Inflammatory macrophage treated with lipopolysaccharide for 1 hour (primary cell): ENCODE data around the gene CLCA2.
A peak's percentile ranks its signal among the peaks of the same experiment; 100 is the strongest.

Experiments used
- DNase-seq, 2 donors: peaks; one replicate each; pipeline ENCODE4 v3.0.0-alpha.2; 2020 to 2022

The CLCA2 gene, protein sequence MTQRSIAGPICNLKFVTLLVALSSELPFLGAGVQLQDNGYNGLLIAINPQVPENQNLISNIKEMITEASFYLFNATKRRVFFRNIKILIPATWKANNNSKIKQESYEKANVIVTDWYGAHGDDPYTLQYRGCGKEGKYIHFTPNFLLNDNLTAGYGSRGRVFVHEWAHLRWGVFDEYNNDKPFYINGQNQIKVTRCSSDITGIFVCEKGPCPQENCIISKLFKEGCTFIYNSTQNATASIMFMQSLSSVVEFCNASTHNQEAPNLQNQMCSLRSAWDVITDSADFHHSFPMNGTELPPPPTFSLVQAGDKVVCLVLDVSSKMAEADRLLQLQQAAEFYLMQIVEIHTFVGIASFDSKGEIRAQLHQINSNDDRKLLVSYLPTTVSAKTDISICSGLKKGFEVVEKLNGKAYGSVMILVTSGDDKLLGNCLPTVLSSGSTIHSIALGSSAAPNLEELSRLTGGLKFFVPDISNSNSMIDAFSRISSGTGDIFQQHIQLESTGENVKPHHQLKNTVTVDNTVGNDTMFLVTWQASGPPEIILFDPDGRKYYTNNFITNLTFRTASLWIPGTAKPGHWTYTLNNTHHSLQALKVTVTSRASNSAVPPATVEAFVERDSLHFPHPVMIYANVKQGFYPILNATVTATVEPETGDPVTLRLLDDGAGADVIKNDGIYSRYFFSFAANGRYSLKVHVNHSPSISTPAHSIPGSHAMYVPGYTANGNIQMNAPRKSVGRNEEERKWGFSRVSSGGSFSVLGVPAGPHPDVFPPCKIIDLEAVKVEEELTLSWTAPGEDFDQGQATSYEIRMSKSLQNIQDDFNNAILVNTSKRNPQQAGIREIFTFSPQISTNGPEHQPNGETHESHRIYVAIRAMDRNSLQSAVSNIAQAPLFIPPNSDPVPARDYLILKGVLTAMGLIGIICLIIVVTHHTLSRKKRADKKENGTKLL

DNA sequence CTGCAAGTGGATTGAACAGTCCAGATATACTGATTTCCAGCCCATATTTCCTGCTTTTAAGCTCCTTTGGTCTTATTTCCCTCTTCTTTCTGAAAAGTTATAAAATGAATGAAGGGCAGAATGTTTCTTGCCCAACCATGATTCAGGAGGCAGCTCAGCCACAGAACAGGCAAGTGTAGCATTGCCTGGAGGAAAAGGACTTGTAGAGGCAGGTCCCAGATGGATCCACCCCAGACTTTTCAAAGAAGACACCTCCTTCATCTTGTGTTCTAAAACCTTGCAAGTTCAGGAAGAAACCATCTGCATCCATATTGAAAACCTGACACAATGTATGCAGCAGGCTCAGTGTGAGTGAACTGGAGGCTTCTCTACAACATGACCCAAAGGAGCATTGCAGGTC is at the start of gene CLCA2:
Gene CLCA2 (plus strand): TSS at position 299 of the 400 bp plus-strand sequence. CDS start 77 bp downstream, at position 376.
- no peak for DNase-seq

DNA sequence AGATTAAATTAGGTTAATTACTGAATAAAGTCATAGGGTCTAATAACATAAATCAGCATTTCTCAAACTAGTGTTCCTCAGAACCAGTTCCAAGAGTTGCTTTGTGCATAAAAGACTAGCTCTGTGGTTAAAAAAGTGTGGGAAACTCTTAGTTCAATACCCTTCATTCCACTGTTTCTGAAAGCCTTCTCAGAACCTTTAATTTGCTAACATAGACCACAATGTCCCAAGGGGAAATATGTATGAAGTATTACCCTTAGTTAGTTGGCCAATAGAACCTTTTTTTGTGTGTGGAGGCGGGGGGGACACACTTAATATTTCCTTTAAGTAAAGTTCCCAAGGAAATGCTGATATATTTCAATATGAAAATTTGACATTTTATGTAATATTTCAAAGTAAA is 48.3 kb upstream of the CLCA2 start:
- DNase-seq, result no peak

DNA sequence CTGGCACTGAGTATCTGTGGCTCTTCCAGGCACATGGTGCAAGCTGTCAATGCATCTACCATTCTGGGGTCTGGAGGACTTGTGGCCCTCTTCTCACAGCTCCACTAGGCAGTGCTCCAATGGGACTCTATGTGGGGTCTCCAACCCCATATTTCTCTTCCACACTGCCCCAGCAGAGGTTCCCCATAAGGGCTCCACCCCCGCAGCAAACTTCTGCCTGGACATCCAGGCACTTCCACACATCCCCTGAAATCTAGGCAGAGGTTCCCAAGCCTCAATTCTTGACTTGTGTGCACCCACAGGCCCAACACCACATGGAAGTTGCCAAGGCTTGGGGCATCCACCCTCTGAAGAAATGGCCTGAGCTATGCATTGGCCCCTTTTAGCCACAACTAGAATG is 46.6 kb upstream of the CLCA2 start:
- DNase-seq, result no peak

DNA sequence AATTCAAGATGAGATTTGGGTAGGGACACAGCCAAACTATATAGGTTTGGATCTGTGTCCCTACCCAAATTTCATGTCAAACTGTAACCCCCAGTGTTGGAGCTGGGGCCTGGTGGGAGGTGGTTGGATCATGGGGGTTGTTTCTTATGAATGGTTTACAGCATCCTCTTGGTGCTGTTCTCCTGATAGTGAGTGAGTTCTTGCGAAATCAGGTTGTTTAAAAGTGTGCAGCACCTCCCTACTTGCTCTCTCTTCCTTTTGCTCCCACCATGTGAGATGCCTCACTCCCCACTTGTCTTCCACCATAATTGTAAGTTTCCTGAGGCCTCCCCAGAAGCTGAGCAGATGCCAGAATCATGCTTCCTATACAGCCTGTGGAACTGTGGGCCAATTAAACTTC is 45.2 kb upstream of the CLCA2 start:
- DNase-seq, result no peak

DNA sequence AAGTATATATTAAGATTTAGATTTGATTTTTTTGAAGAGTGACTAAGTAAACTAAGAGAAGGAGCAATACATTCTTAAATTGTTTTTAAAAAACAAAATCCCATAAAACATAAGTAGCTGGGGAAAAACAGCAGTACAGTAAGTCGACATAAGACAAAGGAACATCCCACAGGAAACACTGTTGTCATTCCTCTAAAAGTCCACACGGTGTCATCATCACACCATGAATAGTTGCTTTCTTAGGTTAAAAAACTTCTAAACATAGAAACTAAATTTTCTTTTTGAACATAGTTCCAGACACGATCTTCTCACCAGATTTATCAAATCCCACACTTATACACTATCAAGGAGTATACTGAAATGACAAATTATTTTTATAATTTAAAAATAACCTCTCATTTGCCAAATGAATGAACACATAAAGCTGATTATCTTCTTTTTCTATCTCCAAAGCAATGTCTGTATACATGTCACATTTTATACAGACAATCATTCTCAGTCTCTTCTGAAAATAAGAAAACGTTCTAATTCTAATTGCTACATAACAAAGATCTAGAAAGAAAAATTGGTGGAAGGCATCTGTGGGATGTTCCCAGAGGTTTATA is 43.6 kb upstream of the CLCA2 start:
- DNase-seq, result peak; percentile 56 to 77

DNA sequence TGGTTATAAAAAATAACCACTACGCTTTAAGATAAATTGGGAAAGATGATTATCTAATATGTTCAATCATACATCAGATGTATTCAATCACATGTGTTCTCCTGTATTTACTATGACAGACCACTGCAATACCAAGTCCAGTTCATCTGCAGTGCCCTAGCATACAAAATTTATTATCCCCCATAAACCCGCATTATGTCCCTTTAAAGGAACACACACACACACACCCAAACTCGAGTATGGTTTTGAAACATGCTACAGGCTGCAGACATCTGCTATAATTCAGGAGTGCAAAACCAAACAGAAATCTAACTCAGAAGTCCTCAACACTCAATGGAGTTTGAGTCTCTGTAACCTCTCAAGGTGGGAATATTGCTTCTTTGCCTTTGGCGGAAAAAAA is 42.7 kb upstream of the CLCA2 start:
- DNase-seq, result no peak

DNA sequence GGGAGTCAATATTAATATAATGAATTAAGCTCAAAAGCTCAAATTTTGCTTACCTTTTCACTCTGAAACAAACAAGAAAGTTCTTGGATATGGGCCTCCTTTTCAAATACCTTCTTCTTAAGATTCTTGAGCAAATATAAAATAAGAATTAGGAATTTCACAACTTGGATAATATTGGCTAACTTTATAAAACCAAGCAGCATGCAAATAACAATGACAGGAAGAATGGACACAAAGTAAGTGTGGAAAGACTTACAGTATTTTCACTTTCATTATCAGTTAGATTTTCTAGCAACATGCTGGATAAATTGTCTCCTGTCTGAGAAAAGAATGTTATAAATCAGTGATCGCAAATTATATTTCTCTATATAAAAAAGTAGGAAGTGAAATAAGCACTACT is 41.1 kb upstream of the CLCA2 start:
- DNase-seq, result peak; percentile 50 to 58

DNA sequence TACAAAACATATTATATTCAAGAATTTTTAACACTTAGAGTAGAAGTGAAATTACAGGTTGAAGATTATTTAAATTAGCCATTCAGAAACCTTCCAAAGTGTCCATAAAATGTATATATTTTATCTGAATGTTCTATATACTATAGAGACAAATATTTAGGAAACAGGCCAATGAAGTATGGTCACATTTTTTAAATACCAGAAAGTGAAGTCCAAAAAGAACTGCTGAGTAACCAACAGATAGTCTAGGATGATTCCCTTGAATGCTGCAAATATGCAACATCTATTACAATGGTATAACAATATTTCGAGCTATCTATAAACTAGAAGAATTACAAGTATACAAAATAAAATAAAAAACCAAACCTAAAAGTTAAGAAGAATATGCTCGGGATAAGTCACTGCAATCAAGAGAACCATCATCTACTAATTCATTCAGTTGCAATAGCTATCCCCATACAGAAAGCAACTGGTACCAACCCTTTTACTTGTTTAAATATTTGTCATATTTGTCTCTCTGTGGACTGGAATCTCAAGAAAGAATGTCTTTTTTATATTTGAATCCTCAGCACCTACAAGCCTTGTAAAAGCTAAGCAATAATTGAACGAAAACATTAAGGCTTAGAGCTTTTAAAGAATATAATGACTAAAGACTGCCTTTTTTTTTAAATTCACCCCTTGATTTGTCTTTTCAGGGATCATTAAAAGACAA is 35.9 kb upstream of the CLCA2 start:
- no peak for DNase-seq

DNA sequence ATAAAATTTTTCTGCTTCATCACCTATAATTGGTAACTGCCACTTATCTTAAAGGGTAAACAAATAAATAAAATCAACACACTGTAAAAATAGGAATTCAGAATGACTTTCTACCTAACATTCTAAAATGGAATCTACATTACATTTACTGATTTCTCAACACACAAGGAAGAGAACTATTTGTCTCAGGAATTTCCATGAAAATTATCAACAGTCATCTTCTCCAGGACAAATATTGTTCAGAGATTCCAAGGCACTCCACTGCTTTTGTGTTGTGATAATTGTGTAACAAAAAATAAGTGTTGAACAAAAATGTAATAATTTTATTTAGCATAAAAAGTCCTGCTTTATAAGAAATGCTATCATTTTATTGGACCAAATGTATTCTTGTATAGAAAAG is 35.2 kb upstream of the CLCA2 start:
- DNase-seq, result no peak

DNA sequence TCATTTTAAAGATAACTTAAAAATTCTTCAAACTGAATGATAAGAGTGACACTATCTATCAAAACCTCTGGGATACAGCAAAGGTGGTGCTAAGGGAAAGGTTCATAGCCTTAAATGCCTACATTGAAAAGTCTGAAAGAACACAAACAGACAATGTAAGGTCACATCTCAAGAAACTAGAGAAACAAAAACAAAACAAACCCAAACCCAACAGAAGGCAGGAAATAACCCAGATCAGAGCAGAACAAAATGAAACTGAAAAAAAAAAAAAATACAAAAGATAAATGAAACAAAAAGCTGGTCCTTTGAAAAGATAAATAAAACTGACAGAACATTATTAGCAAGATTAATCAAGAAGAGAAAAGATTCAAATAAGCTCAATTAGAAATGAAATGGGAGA is 34.7 kb upstream of the CLCA2 start:
- no peak for DNase-seq

DNA sequence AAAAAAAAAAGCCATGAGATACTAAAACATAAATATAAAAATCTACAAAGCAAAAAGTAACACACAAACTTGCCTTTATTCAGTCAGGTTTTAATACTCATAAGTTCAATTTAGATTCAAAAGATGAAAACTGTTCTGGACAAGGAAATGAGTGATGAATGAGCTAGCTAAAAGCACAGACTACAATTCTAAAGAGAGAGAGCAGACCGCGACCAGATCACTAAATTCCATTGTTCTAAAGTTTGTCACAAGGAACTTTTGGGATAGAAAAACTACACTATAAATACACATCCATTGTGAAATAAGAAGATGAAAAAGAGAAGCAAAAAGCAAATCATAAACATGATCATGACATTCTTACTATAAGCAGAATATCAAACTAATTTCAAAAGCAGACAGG is 29.6 kb upstream of the CLCA2 start:
- DNase-seq, result no peak

DNA sequence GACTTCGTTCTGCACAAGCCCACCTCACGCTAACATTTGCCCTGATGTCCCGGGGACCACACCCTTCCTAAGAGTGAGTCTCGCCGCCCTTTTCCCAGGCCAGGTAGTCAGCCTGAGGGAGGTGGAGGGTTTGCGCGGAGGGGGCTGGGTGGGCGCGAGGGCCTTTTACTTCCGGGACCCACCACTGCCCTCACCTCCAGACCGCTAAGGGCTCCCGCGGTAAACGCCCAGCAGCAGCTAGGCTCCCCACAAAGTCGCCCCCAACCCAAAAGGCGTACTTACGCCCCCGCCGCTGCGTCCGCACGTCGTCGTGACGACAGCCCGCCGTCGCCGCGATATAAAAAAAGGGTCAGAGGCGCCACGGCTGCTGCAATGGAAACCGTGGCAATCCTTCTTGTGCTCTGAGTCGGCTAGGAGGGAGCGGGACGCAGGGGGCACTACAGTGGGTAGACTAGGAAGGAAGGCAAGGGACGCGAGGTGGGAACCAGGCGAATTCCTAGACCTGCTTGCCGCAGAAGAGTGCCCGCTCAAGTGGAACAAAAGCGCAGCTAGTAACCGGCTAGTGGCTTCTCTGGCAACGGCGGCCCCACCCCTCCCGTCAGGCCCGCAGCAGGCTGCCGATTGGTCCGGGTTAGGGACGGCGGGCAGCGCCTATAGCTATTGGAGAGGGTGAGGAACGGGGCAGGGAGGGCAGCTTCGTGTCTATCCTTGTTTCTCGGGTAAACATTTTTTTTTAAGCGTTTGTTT is 28.0 kb upstream of the CLCA2 start, which contains the start of gene ODF2L:
Gene ODF2L (minus strand): TSS at position 573 of the 747 bp plus-strand sequence. CDS start 9,296 bp downstream, outside the sequence.
- peak; percentile 78 to 82 for DNase-seq

DNA sequence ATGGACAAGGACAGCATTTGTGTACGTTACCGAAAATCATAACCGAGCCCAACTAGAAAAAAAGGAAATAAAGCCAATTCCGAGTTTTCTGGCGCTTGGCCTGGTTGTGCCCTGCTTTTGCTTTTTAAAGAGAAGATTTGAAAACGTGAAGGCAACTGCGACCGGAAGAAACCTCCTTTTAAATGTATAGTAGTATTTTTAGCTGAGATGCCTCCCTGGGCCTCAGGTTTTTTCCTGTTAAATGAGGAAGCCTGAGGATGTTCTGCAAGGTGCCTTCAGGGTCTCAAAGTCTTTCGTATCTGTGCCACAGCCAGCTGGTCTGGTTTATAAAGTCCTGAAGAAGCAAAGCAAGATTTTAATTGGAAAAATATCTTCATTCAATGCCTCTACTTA is 27.5 kb upstream of the CLCA2 start:
- no peak for DNase-seq

DNA sequence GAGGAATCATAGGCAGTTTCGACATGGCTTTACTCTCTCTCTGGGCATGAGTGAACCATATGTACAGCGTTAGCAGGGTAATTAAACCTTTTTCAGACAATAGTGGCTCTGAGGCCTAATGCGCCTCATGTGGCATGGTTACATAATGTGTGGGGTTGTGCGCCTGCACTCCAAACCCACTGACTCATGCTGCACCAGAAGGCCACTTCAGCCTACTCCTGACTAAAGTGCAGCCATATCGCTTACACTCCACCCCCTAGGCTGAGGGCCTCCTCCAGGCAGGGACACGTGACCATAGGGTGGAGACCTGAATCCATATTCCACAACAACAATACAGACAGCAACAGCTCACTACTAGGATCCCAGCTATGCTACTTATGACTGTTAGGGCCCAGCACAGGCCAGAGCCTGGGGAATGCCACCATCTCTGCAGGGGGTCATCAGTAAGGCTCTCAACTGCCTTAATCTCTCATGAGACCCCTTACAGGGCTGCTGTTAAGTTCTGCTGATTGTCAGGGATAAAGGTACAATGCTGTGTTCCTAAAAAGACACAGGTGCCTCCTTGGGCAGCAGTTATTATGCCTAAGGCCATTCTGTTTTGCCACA is 14.5 kb upstream of the CLCA2 start:
- DNase-seq, result no peak

DNA sequence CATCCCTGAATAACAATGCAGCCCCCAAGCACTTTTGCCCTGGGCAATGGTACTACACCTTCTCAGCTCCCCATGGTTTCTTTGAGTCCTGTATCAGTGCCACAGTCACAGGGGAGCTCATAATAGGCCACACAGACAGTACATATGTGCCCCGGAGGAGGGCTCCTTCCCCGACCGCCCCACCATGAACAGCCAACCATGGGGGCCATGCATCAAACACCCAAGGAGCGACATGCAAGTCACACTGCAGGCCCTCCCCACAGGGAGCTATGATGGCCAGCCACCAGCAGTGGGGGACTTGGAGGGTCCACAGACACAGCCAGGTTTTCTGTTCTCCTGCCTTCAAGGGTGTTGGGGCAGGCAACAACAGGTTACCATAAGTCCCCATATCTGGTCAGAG is 13.1 kb upstream of the CLCA2 start:
- DNase-seq, result no peak

DNA sequence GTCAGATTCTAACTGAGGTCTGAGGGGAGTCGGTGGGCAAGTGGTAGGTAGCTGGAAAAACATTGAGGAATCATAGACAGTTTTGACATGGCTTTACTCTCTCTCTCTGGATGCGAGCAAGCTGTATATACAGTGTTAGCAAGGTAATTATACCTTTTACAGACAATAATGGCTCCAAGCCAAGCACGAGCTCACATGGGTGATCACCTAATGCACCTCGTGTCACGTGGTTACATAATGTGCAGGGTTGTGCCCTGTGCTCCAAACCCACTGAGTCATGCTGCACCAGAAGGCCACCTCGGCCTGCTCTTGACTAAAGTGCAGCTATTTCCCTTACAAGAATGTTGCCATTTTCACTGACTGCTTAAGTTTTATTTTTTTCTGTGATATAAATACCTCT is 7.6 kb upstream of the CLCA2 start:
- DNase-seq, result no peak

DNA sequence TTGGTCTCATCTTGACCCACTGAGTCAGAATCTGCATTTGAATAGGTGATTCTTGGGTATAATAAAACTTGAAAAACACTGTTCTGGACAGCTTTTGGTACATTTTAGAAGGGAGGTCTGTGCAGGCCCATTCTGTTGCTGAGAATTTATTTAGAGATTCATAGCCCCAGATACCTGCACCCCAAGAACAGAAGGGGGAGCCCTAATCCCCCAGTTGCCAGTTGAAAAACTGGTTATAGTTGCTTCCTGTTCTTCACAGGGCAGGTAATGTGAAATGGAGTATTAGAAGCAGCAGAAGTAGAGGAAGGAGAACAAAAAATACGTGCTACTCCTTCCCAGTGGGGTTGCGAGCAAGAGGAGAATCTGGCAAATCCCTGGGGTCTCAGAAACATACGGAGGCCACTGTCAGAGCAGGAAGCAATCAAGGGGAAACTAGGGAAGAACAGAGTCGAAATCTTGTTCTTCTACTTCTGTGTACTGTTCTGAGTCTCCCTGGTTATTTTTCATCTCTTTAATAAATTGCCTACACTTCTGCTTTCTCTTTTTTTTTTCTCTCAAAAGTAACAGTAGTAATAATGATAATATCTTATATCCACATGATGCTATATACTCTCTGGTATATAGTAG is 4.6 kb upstream of the CLCA2 start:
- DNase-seq, result peak; percentile 19 to 58

DNA sequence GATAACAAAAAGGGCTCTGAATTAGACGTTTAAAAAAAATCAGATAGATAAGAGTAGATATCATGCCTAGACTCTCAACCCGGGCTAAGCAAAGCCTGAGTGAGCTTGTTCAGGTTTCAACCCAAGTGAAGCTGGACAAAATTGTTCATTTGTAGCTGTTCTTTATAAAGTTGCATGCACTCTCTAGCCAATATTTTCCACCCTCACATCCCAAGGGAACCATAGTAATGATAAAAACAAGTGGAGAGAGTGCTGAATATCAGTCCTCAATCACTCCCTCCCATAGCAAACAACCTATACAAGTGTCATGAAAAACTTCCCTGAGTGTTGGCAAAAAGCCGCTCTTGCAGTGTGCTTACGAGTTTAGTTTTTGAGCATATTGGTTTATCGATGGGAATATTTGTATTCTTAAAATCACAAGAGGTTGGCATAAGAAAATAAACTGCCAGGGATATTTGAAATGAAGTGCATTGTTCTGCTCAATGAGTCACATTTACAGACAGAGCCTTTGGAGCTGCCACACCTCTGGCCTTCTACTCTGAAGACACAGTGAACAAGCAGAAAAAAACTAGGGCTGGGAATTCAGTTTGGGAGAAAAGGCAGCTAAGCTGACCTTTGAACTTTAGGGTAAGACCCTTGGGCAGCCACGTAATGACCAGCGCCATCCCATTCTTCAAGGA is 2.2 kb upstream of the CLCA2 start:
- no peak for DNase-seq

DNA sequence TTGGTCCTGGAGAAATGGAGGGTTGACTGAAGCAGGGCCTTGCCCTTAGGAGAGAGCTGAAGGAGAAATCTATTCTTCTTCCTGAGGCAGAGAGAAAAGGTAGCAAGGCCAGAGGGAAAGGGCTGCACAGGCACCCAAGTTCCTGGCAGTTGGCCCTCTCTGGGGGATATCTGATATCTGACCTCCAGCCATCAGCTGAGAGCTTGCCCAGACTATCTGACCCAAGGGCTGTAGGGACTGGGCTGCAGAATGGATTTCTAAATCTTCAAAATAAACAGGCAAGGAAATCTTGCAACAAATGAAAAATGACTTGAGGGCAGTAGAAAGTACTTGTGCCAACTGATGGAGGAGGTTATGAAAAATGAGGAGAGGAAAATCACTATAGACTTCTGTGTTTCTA is 498 bp upstream of the CLCA2 start:
- DNase-seq, result no peak

DNA sequence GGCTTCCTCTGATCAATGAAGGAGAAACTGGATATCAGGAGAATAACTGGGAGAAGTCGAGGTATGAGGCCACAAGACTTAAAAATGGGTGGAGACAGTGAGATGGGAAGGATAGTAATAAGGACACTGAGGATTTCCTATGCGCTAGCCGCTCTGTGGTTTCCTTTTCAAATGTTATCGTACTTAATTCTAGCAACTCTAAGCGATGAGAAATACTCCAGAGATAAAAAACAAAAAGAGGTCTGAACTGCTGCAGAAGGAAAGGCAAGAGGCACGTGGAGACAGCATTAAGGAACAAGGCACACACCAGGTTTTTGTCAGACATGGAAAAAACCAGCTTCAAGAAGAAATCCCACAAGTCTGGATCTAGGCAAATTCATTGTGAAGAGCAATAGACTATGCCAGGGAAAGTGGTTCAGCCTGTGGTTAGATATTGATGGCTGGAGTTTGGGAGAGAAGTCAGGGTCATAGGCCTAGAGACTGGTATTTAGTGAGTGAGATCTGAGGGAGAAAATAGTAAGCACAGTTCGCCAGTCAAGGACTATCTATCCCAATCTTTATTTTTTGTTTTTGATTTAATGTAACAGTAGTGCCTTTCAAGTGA is 5.3 kb downstream of the CLCA2 start:
- DNase-seq, result peak in 1 of 2 donors; percentile 6
